Measurements from ENCODE around the gene PDIA3.

Gene PDIA3

DNA sequence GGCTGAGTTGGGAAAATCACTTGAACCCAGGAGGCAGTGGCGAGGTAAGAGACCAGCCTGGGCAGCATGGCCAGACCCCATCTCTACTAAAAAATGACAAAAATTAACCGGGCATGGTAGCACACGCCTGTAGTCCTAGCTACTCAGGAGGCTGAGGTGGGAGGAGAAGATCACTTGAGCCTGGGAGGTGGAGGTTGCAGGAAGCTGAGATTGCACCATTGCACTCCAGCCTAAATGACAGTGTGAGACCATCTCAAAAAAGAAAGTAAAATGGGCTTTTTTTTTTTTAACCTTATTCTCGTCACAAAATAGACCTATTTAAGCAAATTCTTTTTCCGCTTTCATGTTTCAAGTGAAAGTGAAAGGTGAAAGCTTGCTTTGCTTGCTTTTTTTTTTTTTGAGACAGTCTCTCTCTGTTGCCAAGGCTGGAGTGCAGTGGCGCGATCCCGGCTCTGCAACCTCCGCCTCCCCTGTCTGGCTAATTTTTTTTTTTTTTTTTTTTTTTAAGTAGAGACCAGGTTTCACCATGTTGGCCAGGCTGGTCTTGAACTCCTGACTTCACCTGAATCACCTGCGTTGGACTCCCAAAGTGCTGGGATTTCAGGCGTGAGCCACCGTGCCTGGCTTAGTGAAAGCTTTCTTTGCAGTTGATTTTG, 3.6 kb downstream of the PDIA3 start:
- no peak overlapping the region for H3K9ac ChIP-seq (ENCODE audit: low read length)
- H3K4me3 ChIP-seq (ENCODE audit: low read depth, low read length), result no peak overlapping the region
- peaks cover 44% of the 10 kb centered on the region for H3K36me3 ChIP-seq (ENCODE audit: control insufficient read depth, insufficient read depth, low read length)
- H3K9me3 ChIP-seq (ENCODE audit: control insufficient read depth, insufficient read depth, low read depth, low read length), result no peaks in the 10 kb centered on the region
- H3K4me1 ChIP-seq (ENCODE audit: control insufficient read depth, insufficient read depth, low read length), result no peaks in the 10 kb centered on the region
- no peaks in the 10 kb centered on the region for H3K27me3 ChIP-seq (ENCODE audit: control insufficient read depth, insufficient read depth, low read length)
- H3K27ac ChIP-seq (ENCODE audit: low read depth, low read length), result no peak overlapping the region

DNA sequence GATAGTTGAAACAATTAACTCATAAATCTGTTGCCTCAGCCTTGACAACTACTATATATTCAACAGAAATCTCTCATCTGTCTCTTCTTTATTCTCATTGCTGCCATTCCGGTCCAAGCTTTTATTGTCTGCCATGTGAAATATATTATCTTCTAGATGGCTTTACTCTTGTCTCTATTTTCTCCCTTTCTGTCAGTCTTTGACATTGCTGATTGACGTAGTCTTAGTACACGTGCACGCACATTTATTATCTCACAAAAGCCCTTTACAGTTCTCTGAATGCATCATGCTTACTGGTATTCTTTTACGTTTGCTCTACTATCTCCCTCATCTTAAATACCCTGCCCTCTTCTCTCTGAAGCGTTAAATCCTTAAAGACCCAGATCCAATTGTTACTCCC, 5.6 kb downstream of the PDIA3 start:
- H3K27me3 ChIP-seq (ENCODE audit: control insufficient read depth, insufficient read depth, low read length), result no peaks in the 10 kb centered on the region
- no peaks in the 10 kb centered on the region for H3K9me3 ChIP-seq (ENCODE audit: control insufficient read depth, insufficient read depth, low read depth, low read length)
- peaks cover 64% of the 10 kb centered on the region for H3K36me3 ChIP-seq (ENCODE audit: control insufficient read depth, insufficient read depth, low read length)
- no peaks in the 10 kb centered on the region for H3K4me1 ChIP-seq (ENCODE audit: control insufficient read depth, insufficient read depth, low read length)
- H3K27ac ChIP-seq (ENCODE audit: low read depth, low read length), result no peak overlapping the region
- no peak overlapping the region for H3K4me3 ChIP-seq (ENCODE audit: low read depth, low read length)
- no peak overlapping the region for H3K9ac ChIP-seq (ENCODE audit: low read length)

DNA sequence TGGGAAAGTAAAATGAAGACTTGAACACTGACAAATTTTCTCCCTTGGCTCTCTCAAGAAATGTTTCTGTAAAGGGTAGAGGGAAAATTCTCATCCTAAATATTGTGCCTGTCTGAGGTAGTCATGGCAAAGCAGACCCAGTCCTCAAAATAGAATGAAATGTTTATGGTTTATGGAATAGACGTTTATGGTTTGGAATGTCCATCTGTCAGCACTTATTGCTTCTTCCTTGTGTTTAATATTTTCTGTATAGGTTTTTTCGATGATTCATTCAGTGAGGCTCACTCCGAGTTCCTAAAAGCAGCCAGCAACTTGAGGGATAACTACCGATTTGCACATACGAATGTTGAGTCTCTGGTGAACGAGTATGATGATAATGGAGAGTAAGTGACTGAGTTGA, 16.6 kb downstream of the PDIA3 start:
- no peak overlapping the region for H3K4me3 ChIP-seq (ENCODE audit: low read depth, low read length)
- peaks cover 94% of the 10 kb centered on the region for H3K36me3 ChIP-seq (ENCODE audit: control insufficient read depth, insufficient read depth, low read length)
- H3K27me3 ChIP-seq (ENCODE audit: control insufficient read depth, insufficient read depth, low read length), result no peaks in the 10 kb centered on the region
- no peak overlapping the region for H3K27ac ChIP-seq (ENCODE audit: low read depth, low read length)
- H3K4me1 ChIP-seq (ENCODE audit: control insufficient read depth, insufficient read depth, low read length), result no peaks in the 10 kb centered on the region
- no peaks in the 10 kb centered on the region for H3K9me3 ChIP-seq (ENCODE audit: control insufficient read depth, insufficient read depth, low read depth, low read length)
- no peak overlapping the region for H3K9ac ChIP-seq (ENCODE audit: low read length)

DNA sequence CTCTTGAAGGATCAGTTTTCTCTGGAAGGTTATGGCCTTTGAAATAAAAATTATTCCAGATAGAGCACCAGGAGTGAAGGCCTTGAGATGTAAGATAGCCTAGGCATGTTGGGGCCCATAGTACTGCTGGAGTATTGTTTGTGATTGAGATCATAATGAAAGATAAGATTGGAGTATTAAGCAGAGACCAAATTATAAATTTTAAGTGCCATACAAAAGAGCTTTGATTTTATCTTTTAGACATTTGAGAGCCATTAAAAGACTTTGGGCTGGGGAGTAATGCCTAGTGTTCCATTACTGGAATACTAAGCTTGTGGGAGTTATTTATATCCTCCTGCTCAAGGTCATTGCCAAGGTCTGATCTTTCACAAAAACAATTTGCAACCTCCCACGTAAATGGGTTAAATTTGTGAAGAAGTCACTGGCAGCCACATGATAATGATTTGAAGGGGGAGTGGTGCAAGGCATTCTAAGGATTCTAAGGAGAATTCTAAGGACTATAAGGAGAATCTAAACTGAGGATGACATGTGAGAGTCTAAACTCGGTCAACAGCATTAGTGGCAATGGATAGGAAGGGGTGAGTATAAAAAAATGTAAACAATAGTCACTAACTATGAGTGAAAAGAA, 17.7 kb downstream of the PDIA3 start:
- Histone ChIP-seq H3K27me3 (ENCODE audit: control insufficient read depth, insufficient read depth, low read length) (no peaks in the 10 kb centered on the region), H3K4me1 (ENCODE audit: control insufficient read depth, insufficient read depth, low read length) (no peaks in the 10 kb centered on the region), H3K9me3 (ENCODE audit: control insufficient read depth, insufficient read depth, low read depth, low read length) (no peaks in the 10 kb centered on the region), H3K27ac (ENCODE audit: low read depth, low read length) (no peak overlapping the region), H3K4me3 (ENCODE audit: low read depth, low read length) (no peak overlapping the region), H3K36me3 (ENCODE audit: control insufficient read depth, insufficient read depth, low read length) (peaks cover 94% of the 10 kb centered on the region), H3K9ac (ENCODE audit: low read length) (no peak overlapping the region)

- Histone ChIP-seq H3K4me1 (ENCODE audit: control insufficient read depth, insufficient read depth, low read length) (no peaks in the 10 kb centered on the region), H3K27ac (ENCODE audit: low read depth, low read length) (no peak overlapping the region), H3K36me3 (ENCODE audit: control insufficient read depth, insufficient read depth, low read length) (peaks cover 96% of the 10 kb centered on the region), H3K4me3 (ENCODE audit: low read depth, low read length) (no peak overlapping the region), H3K27me3 (ENCODE audit: control insufficient read depth, insufficient read depth, low read length) (no peaks in the 10 kb centered on the region), H3K9ac (ENCODE audit: low read length) (no peak overlapping the region), H3K9me3 (ENCODE audit: control insufficient read depth, insufficient read depth, low read depth, low read length) (no peaks in the 10 kb centered on the region)
These were observed 23.5 kb downstream of the PDIA3 start for GRCh38 chr15:43769584-43770228.

- H3K9me3 ChIP-seq (ENCODE audit: control insufficient read depth, insufficient read depth, low read depth, low read length), result no peaks in the 10 kb centered on the region
- peaks cover 75% of the 10 kb centered on the region for H3K36me3 ChIP-seq (ENCODE audit: control insufficient read depth, insufficient read depth, low read length)
- no peak overlapping the region for H3K9ac ChIP-seq (ENCODE audit: low read length)
- H3K27me3 ChIP-seq (ENCODE audit: control insufficient read depth, insufficient read depth, low read length), result peaks cover 9% of the 10 kb centered on the region; the same call in 1 of the 2 replicates
- H3K4me3 ChIP-seq (ENCODE audit: low read depth, low read length), result no peak overlapping the region
- H3K4me1 ChIP-seq (ENCODE audit: control insufficient read depth, insufficient read depth, low read length), result peaks cover 5% of the 10 kb centered on the region; the same call in 1 of the 2 replicates
- H3K27ac ChIP-seq (ENCODE audit: low read depth, low read length), result no peak overlapping the region
These were observed 25.6 kb downstream of the PDIA3 start for GRCh38 chr15:43771816-43772215.

DNA sequence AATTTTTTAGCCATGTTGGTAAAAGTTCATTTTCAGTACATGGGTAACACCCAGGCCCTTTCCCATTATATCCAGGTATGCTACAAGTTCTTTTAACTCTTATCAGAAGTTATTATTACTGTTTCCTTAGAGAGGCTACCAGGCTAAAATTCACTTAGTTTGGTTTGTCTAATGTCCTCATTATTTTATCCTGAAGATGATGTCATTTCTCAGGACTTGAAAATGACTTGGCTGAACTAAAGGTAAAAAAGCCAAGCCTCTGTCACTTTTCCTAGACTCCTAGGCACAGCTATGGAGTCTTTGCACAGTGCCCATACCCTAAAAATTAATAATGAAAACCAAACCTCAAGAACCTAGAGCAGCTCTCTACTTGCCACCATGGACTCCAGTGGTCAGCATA, 26.4 kb downstream of the PDIA3 start:
- H3K27me3 ChIP-seq (ENCODE audit: control insufficient read depth, insufficient read depth, low read length), result peaks cover 9% of the 10 kb centered on the region; the same call in 1 of the 2 replicates
- H3K9ac ChIP-seq (ENCODE audit: low read length), result no peak overlapping the region
- no peaks in the 10 kb centered on the region for H3K9me3 ChIP-seq (ENCODE audit: control insufficient read depth, insufficient read depth, low read depth, low read length)
- no peak overlapping the region for H3K27ac ChIP-seq (ENCODE audit: low read depth, low read length)
- peaks cover 67% of the 10 kb centered on the region for H3K36me3 ChIP-seq (ENCODE audit: control insufficient read depth, insufficient read depth, low read length)
- no peak overlapping the region for H3K4me3 ChIP-seq (ENCODE audit: low read depth, low read length)
- H3K4me1 ChIP-seq (ENCODE audit: control insufficient read depth, insufficient read depth, low read length), result peaks cover 5% of the 10 kb centered on the region; the same call in 1 of the 2 replicates

GRCh38 chr15:43774062-43774461, 27.8 kb downstream of the PDIA3 start:
- Histone ChIP-seq H3K4me1 (ENCODE audit: control insufficient read depth, insufficient read depth, low read length) (peaks cover 5% of the 10 kb centered on the region; the same call in 1 of the 2 replicates), H3K27ac (ENCODE audit: low read depth, low read length) (no peak overlapping the region), H3K36me3 (ENCODE audit: control insufficient read depth, insufficient read depth, low read length) (peaks cover 54% of the 10 kb centered on the region), H3K4me3 (ENCODE audit: low read depth, low read length) (no peak overlapping the region), H3K27me3 (ENCODE audit: control insufficient read depth, insufficient read depth, low read length) (peaks cover 9% of the 10 kb centered on the region; the same call in 1 of the 2 replicates), H3K9ac (ENCODE audit: low read length) (no peak overlapping the region), H3K9me3 (ENCODE audit: control insufficient read depth, insufficient read depth, low read depth, low read length) (no peaks in the 10 kb centered on the region)

DNA sequence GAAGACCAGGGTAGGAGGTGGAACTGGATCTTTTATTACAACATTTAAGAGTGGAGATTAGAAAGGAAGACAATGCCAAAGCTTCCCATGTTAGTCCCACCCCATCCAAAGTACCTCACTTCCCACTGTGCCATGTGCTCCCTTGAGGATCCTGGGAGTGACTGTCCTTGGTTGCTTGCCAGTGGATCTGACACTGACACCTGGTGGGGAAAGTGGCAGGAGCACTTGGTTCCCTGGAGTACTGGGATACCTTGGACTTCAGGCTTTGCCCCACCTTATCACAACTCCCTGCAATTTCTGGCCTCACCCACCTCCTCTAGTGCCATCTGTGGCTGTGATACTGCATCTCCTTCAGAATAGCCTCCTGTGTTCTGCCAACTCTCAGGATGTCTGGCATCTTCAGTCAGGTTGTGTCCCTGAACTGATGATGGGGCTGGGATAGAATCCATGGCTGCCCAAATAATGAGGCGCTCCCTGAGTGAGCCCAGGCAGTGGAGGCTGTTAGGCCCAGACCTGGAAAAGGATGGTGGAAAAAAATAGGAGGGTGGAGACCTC, 29.2 kb downstream of the PDIA3 start:
- H3K36me3 ChIP-seq (ENCODE audit: control insufficient read depth, insufficient read depth, low read length), result peaks cover 40% of the 10 kb centered on the region
- no peak overlapping the region for H3K27ac ChIP-seq (ENCODE audit: low read depth, low read length)
- peaks cover 9% of the 10 kb centered on the region; the same call in 1 of the 2 replicates for H3K27me3 ChIP-seq (ENCODE audit: control insufficient read depth, insufficient read depth, low read length)
- H3K4me1 ChIP-seq (ENCODE audit: control insufficient read depth, insufficient read depth, low read length), result peaks cover 5% of the 10 kb centered on the region; the same call in 1 of the 2 replicates
- no peaks in the 10 kb centered on the region for H3K9me3 ChIP-seq (ENCODE audit: control insufficient read depth, insufficient read depth, low read depth, low read length)
- peak overlapping the region; percentile 69 for H3K9ac ChIP-seq (ENCODE audit: low read length)
- peak overlapping the region; percentile 85 for H3K4me3 ChIP-seq (ENCODE audit: low read depth, low read length)

- Histone ChIP-seq H3K27me3 (ENCODE audit: control insufficient read depth, insufficient read depth, low read length) (peaks cover 9% of the 10 kb centered on the region; the same call in 1 of the 2 replicates), H3K9ac (ENCODE audit: low read length) (peak overlapping the region; percentile 69), H3K36me3 (ENCODE audit: control insufficient read depth, insufficient read depth, low read length) (peaks cover 33% of the 10 kb centered on the region), H3K4me1 (ENCODE audit: control insufficient read depth, insufficient read depth, low read length) (peaks cover 5% of the 10 kb centered on the region; the same call in 1 of the 2 replicates), H3K9me3 (ENCODE audit: control insufficient read depth, insufficient read depth, low read depth, low read length) (no peaks in the 10 kb centered on the region), H3K27ac (ENCODE audit: low read depth, low read length) (no peak overlapping the region), H3K4me3 (ENCODE audit: low read depth, low read length) (peak overlapping the region; percentile 85)
These were observed 30.0 kb downstream of the PDIA3 start for GRCh38 chr15:43776101-43776717.

Data from HUES6 (cell line).